Measurements from ENCODE around the gene MPP1. TPM values are rescaled to one million over a fixed set of nuclear protein-coding genes. Genes with fewer than 3 reads are reported as not detected.

The MPP1 gene
- total and polyA plus RNA-seq, 8 donors = 41.7 to 125 (median 44.8) TPM

- H3K36me3 ChIP-seq = peaks cover 0 to 94% of the 10 kb centered on the region in 2 donors
- H3K4me3 ChIP-seq = no peak overlapping the region
- TF ChIP-seq, protein P1, sequence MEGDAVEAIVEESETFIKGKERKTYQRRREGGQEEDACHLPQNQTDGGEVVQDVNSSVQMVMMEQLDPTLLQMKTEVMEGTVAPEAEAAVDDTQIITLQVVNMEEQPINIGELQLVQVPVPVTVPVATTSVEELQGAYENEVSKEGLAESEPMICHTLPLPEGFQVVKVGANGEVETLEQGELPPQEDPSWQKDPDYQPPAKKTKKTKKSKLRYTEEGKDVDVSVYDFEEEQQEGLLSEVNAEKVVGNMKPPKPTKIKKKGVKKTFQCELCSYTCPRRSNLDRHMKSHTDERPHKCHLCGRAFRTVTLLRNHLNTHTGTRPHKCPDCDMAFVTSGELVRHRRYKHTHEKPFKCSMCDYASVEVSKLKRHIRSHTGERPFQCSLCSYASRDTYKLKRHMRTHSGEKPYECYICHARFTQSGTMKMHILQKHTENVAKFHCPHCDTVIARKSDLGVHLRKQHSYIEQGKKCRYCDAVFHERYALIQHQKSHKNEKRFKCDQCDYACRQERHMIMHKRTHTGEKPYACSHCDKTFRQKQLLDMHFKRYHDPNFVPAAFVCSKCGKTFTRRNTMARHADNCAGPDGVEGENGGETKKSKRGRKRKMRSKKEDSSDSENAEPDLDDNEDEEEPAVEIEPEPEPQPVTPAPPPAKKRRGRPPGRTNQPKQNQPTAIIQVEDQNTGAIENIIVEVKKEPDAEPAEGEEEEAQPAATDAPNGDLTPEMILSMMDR (IDR thresholded peaks at IDR 0.05) = no peak
- H3K4me1 ChIP-seq = no peaks in the 10 kb centered on the region
- ATAC-seq (peak; percentile 83), DNase-seq (no peak)
- no peak overlapping the region for H3K27ac ChIP-seq
- intact Hi-C loops (cut with DNase I) = no loop called here
- H3K9me3 ChIP-seq = no peaks in the 10 kb centered on the region
- no peaks in the 10 kb centered on the region for H3K27me3 ChIP-seq
These were observed 29.6 kb downstream of the MPP1 start for GRCh38 chrX:154775419-154776349.

GRCh38 chrX:154774622-154775021, 30.7 kb downstream of the MPP1 start:
- no peak for ATAC-seq
- no peak overlapping the region for H3K27ac ChIP-seq
- H3K4me3 ChIP-seq = no peak overlapping the region
- TF ChIP-seq, protein P1 (IDR thresholded peaks at IDR 0.05) = no peak
- no peak for DNase-seq
- H3K27me3 ChIP-seq = no peaks in the 10 kb centered on the region
- no peaks in the 10 kb centered on the region for H3K4me1 ChIP-seq
- no peaks in the 10 kb centered on the region for H3K9me3 ChIP-seq
- intact Hi-C loops (cut with DNase I) = no loop called here
- H3K36me3 ChIP-seq = peaks cover 0 to 95% of the 10 kb centered on the region in 2 donors

- Histone ChIP-seq H3K4me3 (peak within 1 kb of the TSS; percentile 65 to 73), H3K9me3 (no peaks in the 10 kb centered on the region), H3K36me3 (peaks cover 0 to 24% of the 10 kb centered on the region in 2 donors), H3K4me1 (no peaks in the 10 kb centered on the region), H3K27me3 (no peaks in the 10 kb centered on the region), H3K27ac (peak within 1 kb of the TSS; percentile 60 to 83)
- DNase-seq (peak; percentile 86 to 99 (median 97)), ATAC-seq (peak; percentile 97)
- intact Hi-C loops (cut with DNase I) = no loop called here
- TF ChIP-seq, protein P1 (IDR thresholded peaks at IDR 0.05) = no peak
These were observed 42.6 kb downstream of the MPP1 start, which contains the start of gene DKC1 for GRCh38 chrX:154762537-154763296. DKC1 (plus strand) TSS chrX:154762864; CDS start chrX:154762966, 102 bp downstream.

GRCh38 chrX:154761977-154762536, 43.2 kb downstream of the MPP1 start:
- intact Hi-C loops (cut with DNase I) = no loop called here
- Histone ChIP-seq H3K4me3 (peak overlapping the region; percentile 32 to 73), H3K27me3 (no peaks in the 10 kb centered on the region), H3K4me1 (no peaks in the 10 kb centered on the region), H3K36me3 (peaks cover 0 to 17% of the 10 kb centered on the region in 2 donors), H3K9me3 (no peaks in the 10 kb centered on the region), H3K27ac (peak overlapping the region; percentile 60 to 83)
- TF ChIP-seq, protein P1 (IDR thresholded peaks at IDR 0.05) = no peak
- ATAC-seq (no peak), DNase-seq (no peak)

Measured in left lung (tissue), 10 donors.